NCI-H1105 treated with DMSO at 0.1 percent for 48 hours (cell line): ENCODE data around the gene MED13L.
A peak's percentile ranks its signal among the peaks of the same experiment; 100 is the strongest.

ENCODE experiments used
- DNase-seq: peaks from one replicate; lab custom pipeline; 2025; lab: John Stamatoyannopoulos, UW

The MED13L gene

DNA sequence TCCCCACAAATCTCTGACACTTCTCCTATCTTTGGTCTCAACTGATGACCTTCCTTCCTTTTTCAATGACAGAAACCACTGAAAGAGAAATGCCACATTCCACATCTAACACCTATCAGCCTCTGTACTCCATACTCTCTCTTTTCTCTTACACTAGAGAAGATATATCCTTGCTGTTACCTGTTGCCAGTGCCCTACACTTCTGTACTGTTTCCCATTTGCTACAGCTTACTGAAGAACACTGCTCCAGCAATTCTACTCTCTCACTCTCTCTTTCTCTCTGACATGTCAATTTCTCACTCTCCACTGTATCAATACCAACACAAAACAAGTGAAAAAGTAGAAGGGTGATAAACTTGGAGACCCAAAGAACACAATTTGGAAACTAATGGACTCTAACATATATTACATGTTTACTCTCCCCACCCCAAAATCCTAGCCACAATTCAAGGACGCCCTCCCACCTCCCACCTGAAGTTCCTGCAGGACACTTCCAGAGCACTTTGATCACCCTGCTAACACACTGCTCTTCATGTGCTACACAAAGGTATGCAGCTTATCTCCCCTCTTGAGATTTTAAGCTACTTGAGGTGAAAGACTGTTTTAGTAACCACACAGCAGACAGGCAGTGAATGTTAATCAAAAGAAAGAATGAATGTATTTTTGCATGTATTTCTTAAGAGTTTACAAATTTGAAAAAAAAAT lies 95.0 kb downstream of the MED13L start:
- DNase-seq, result no peak

DNA sequence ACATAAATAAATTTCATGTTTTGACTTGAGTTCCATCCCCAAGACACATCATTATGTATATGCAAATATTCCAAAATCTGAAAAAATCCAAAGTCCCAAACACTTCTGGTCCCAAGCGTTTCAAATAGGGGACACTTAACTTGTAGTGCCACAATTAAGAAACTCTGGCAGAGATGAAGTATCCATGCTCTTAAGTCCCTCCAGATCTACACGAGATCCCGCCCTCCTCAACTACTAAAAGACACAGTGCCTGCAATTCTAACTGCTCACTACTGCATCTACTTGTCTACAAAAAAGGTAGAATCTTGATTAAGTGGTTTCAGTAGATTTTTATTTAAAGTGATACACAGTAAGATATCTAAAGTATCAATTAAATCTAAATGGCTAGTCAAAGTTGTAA lies 97.0 kb downstream of the MED13L start:
- no peak for DNase-seq

DNA sequence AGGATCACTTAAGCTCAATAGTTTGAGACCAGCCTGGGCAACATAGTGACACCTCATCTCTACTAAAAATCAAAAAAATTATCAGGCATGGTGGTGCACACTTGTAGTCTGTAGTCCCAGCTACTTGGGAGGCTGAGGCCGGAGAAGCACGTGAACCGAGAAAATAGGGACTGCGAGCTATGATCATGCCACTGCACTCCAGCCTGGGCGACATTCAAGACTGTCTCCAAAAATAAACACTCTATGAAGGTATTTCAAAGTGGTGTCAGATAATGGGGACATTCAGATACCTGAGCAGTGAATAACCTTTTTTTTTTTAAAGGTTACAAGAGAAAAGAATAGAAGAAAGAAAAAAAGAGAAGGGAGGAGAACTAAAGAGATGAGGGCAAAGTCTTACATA lies 98.1 kb downstream of the MED13L start:
- no peak for DNase-seq

DNA sequence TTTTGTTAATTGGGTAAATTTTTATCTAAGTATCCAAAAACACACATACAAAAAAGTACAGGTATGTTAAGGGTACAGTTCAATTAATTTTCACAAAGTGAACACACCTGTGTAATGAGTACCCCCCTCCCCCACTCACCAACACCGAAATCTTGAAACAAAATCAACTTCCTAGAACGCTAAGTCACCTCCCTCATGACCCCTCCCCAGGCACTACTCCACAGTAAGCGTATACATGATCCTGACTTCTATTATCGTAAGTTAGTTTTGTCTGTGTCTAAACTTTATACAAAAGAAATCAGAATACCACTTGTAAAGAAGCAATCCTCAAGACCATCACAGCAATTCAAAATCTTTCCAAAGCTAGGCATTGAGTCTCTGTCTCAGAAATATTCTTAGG lies 100.5 kb downstream of the MED13L start:
- DNase-seq, result no peak

GRCh38 chr12:116174904-116175303 lies 102.6 kb downstream of the MED13L start:
- no peak for DNase-seq

GRCh38 chr12:116174006-116174405 lies 103.5 kb downstream of the MED13L start:
- DNase-seq, result no peak

DNA sequence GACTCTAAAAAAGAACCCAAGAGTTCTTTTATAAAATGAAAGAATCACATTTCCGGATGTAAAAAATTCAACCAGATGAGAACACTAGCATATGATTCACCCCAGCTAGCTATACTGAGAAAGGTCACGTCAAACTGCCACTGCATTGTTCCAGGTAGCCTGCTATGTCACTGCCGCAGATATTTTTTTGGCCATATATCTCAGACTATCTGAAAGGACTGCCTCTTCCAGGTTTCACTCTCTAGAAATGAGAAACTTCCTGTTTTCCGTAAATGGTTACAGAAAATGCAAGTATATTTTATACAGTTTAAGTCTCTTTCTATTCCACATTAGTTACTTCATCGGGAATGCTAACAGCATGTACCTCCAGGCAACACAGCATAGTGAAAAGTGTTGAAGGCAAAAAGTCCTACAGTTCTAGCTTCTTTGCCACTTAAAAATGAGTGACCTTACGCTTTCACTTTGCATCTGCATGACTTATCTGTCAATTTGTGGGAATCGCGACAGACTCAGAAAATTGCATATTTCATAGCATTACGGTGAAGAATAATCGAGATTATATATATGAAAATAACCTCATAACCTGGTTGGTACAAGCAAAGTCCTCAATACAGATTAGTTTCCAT lies 105.2 kb downstream of the MED13L start:
- no peak for DNase-seq

- no peak for DNase-seq
Observed at GRCh38 chr12:116171549-116171948, 105.9 kb downstream of the MED13L start.

DNA sequence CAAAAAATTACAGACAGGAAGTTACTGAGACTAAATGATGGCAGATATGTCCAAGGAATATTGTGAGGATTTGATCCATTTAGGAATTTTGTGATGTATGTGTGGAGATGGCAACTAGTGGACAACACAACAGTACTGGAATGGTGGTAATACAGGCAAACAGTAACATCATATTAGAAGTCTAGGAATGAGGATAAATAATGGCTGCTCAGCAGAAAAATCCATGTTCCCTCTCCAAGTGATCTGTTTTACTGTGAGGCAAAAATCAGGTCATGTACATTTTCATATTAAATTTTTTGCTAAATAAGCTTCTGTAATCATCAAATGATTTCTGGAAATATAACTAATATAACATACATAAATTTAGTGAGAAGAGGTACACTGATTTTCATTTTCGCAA lies 108.4 kb downstream of the MED13L start:
- DNase-seq, result no peak

- no peak for DNase-seq
Observed at GRCh38 chr12:116166306-116166705, 111.2 kb downstream of the MED13L start.

GRCh38 chr12:116165036-116165425 lies 112.5 kb downstream of the MED13L start:
- no peak for DNase-seq

GRCh38 chr12:116164250-116165035 lies 113.0 kb downstream of the MED13L start:
- DNase-seq, result no peak

DNA sequence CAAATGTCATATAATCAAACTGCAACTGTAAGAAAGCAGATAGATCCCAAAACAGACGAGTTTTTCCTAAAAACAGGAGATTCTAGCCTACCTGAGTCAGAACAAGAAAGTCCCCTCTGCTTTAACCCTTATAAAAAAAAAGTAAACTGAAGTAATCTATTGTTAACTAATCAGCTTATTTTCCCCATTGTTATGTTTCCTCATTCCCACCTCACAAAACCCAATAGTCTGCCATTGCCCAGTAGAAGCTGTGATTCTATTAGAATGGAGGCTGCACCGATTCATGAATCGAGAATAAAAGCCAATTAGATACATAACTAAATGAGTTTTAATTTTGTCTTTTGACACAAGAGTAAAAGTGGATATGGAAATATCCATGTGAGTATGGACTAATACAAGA lies 115.4 kb downstream of the MED13L start:
- no peak for DNase-seq

- DNase-seq, result no peak
Observed at GRCh38 chr12:116161588-116161987, 115.9 kb downstream of the MED13L start.

- DNase-seq, result no peak
Observed at GRCh38 chr12:116160883-116161458, 116.5 kb downstream of the MED13L start.

DNA sequence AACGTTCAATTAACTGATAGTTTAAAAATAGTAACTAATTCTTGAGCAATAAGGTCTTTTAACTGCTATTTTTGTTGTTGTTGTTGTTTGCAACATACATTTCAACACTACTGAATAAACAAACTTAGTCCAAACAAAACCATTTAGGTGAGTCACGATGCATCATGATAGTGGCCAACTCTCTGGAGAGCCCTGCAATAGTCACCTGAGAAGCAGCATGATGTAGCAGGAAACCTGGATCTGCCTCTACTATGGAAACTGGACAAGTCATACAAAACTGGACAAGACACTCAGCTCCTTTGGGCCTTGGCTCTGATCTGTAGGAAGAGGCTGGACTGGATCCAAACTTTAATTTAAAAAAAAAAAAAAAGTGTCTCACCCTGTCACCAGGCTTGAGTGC lies 117.3 kb downstream of the MED13L start:
- DNase-seq, result no peak

DNA sequence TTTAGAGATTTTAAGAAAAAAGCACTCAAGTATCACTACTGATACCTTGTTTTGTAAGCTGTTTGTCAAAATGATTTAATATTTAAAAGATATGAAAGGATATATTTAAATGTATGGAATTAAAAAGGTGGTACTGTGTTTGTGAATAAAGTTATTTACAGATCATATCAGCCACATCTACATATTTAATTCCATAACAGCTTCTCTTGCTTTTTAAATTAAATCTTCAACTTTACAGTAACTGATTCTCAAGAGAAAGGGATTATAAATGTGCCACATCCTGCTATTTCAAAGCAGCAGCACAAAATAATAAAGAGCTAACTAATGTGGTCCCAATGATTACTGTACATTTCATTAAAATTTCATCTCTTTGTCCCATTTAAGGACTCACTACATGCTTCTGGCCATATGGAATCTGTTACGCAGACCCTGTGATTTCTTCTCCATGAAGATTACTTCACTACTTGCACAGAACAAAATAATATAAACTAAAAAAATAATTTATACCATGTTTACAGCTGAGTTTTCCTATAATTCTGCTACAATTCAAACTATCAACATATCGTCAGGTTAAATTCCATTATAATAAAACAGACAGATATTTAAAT lies 117.8 kb downstream of the MED13L start:
- no peak for DNase-seq

DNA sequence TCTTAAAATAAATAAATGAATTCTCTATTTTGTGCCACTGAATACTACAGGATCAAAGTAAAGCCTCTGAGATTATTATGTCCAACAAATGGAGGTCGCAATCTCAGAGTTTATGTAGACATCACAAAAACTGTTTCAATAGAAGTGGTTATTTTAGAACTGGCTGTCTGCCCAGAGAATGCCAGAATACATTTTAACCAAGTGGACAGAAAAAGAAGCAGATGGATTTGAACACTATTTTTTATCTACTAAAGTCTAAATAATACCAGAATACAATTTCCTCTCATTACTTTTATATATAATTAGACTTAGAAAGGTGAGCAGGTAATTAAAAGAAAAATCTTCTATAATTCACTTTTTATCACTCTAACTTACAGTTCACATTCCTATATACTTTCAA lies 118.3 kb downstream of the MED13L start:
- peak; percentile 50 for DNase-seq

DNA sequence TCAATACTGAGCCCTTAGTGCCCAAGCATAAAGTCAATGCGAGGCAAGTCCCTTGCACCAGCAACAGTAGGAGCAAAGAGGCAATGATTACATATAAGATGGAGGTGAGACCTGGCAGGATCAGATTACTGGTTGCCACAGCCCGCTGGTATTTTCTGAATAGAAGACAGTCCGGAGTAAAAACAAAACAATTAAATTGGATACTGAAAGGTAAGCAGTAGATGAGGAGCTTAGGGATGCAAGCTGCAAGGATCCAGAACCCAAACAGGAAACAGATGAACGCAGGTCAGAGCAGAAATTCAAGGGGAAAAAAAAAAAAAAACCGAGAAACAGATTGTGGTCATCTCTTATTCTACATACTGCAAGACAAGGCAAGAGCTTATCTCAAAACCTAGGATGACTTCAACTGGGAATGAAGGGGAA lies 119.6 kb downstream of the MED13L start:
- peak; percentile 23 for DNase-seq

GRCh38 chr12:116156614-116157013 lies 120.9 kb downstream of the MED13L start:
- DNase-seq, result no peak

DNA sequence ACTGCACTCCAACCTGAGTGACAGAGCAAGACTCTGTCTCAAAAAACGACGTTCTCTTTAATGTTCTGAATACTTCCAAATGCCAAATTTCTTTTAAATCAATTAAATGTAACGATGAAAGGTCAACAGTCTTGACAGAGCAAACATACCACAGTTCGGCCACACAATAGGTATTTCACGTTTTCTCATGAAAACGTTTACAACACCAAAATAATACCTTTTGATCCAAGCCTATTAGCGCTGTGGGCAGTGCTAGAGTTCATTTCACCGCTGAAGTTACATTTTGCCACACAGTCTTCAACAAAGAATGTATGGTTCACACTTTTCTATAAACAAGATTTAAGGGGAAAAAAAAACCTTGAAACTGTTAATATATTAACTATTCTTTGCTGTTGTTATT lies 122.1 kb downstream of the MED13L start:
- DNase-seq, result no peak

DNA sequence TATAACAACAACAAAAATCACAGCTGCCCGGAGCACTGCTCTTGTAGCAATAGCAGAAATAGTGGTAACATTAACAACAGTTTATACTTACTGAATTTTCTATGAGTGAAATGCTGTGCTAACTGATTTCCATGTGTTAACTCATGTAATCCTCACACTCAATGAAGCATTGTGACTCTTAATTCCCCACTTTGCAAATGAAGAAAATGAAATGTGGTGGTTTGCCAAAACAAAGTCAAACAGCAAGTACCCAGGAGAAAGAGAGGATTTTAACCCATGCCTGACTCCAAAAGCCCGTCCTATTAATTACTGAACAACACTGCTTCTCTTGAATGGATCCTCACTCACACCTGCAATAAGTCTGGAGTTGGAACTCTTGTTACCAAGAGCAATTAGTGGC lies 123.5 kb downstream of the MED13L start:
- no peak for DNase-seq
